ENCODE measurements around the gene HSPBP1.

DNA sequence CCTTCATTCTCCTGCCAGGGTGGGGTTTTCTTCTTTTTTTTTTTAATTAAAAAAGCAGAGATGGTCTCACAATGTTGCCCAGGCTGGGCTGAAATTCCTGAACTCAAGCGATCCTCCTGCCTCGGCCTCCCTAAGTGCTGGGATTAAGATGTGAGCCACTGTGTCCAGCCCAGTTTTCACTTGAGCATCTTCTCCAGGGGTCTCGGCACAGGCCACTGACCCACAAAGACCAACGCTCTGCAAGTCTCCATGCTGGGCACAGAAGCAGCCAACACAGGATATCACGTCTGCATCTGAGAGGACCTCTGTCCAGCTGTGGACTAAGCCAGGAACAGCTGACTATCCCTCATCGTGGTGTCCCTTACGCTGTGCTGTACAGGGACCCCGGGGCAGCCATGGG lies 41.9 kb downstream of the HSPBP1 start:
- TF ChIP-seq, protein P1, sequence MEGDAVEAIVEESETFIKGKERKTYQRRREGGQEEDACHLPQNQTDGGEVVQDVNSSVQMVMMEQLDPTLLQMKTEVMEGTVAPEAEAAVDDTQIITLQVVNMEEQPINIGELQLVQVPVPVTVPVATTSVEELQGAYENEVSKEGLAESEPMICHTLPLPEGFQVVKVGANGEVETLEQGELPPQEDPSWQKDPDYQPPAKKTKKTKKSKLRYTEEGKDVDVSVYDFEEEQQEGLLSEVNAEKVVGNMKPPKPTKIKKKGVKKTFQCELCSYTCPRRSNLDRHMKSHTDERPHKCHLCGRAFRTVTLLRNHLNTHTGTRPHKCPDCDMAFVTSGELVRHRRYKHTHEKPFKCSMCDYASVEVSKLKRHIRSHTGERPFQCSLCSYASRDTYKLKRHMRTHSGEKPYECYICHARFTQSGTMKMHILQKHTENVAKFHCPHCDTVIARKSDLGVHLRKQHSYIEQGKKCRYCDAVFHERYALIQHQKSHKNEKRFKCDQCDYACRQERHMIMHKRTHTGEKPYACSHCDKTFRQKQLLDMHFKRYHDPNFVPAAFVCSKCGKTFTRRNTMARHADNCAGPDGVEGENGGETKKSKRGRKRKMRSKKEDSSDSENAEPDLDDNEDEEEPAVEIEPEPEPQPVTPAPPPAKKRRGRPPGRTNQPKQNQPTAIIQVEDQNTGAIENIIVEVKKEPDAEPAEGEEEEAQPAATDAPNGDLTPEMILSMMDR (IDR thresholded peaks at IDR 0.05 in 4 of 5, conservative IDR thresholded peaks at IDR 0.05 in 1 of 5), result no peak
- no peak for TF ChIP-seq POLR2A (IDR thresholded peaks at IDR 0.05)
